Erythroblast (primary cell): Measurements from ENCODE around the gene CRYBG1.

Experiments
- GATA1 ChIP-seq: IDR thresholded peaks from 2 replicates; pipeline ENCODE4 v1.6.1; 2011; ENCODE audit warnings: low read depth, mild to moderate bottlenecking, control low read depth, low read length, moderate library complexity
- POLR2A ChIP-seq: IDR thresholded peaks from 2 replicates; pipeline ENCODE4 v1.6.1; 2011; ENCODE audit warnings: mild to moderate bottlenecking, low read length

- TF ChIP-seq POLR2A (no peak), GATA1 (no peak)
These were observed 102.5 kb downstream of the CRYBG1 start for GRCh38 chr6:106462923-106463557.
